ENCODE measurements around the gene TIMP2. TPM values are rescaled to one million over a fixed set of nuclear protein-coding genes. Genes with fewer than 3 reads are reported as not detected.

Gene TIMP2
- total and polyA plus RNA-seq, 2 experiments from 2014 or later: 10.6 to 22.5 TPM

- Mint-ChIP-seq H3K4me1 (no peaks in the 10 kb centered on the region), H3K9me3 (no peaks in the 10 kb centered on the region), H3K36me3 (ENCODE audit: low read depth) (no peaks in the 10 kb centered on the region), H3K27me3 (ENCODE audit: insufficient read depth, low read depth, poor library complexity) (peaks cover 2% of the 10 kb centered on the region), H3K4me3 (no peak overlapping the region), H3K27ac (no peak overlapping the region)
- ATAC-seq (peak; percentile 63), DNase-seq (ENCODE audit: low spot score) (peak; percentile 62)
- H3K4me3 ChIP-seq: no peak overlapping the region
- no peaks in the 10 kb centered on the region for H3K79me2 ChIP-seq (replicated peaks; ENCODE audit: insufficient read depth)
- H3K9me2 ChIP-seq (ENCODE audit: insufficient read depth): no peaks in the 10 kb centered on the region
- H2AFZ ChIP-seq: no peak overlapping the region
- no peaks in the 10 kb centered on the region for H3K27me3 ChIP-seq (ENCODE audit: insufficient read depth)
- H3K4me2 ChIP-seq: no peak overlapping the region
- H3K36me3 ChIP-seq (ENCODE audit: insufficient read depth): no peaks in the 10 kb centered on the region
- no peaks in the 10 kb centered on the region for H3F3A ChIP-seq (replicated peaks; ENCODE audit: low read depth)
- H4K20me1 ChIP-seq (replicated peaks; ENCODE audit: insufficient read depth): no peaks in the 10 kb centered on the region
- H3K27ac ChIP-seq (ENCODE audit: low read depth): no peak overlapping the region
- H3K4me1 ChIP-seq (ENCODE audit: insufficient read depth): no peaks in the 10 kb centered on the region
- TF ChIP-seq CTCF (conservative IDR thresholded peaks at IDR 0.05; ENCODE audit: low read depth in 2 of 2) (peak; percentile 46 to 59), CREB1 (CRISPR knock-in tag; IDR thresholded peaks at IDR 0.05; ENCODE audit: low read depth) (no peak), ZNF462 (CRISPR knock-in tag; IDR thresholded peaks at IDR 0.05) (no peak), JUNB (IDR thresholded peaks at IDR 0.05; ENCODE audit: unreplicated experiment) (no peak), NANOG (IDR thresholded peaks at IDR 0.05; ENCODE audit: borderline replicate concordance) (no peak), REST (IDR thresholded peaks at IDR 0.05; ENCODE audit: unreplicated experiment) (no peak), EZH2 (IDR thresholded peaks at IDR 0.05; ENCODE audit: low read depth, unreplicated experiment) (no peak), POLR2AphosphoS5 (IDR thresholded peaks at IDR 0.05; ENCODE audit: low read depth) (no peak)
These were observed 72.5 kb downstream of the TIMP2 start for GRCh38 chr17:78852709-78853121.

All from GM23338 (cell line).